Measurements from ENCODE around the gene CYP19A1.
"Not testable (repeated sequence)": the region's sequence is repeated elsewhere in the genome, so short reads cannot be mapped to it uniquely, and the experiment has no call there.

The CYP19A1 gene

DNA sequence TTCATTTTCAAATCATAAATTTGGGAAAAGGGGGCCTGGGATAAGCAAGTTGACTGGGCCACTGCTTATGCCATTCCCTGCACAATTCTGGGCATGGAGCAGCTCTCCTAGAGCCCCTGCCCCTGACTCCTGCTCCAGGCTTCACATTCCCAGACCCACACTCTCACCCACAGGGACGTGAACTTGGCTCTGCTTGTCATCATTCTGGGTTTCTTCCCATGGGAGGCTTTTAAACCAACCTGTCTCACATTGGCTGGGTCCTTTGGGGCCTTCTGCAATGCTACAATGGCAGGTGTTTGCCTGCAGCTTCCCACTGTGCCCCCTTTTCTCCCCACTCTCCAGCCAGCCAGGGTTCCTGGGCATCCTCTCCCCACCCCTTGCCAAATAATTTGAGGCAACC lies 49.1 kb downstream of the CYP19A1 start:
- no peak for DNase-seq (ENCODE audit: low spot score)

DNA sequence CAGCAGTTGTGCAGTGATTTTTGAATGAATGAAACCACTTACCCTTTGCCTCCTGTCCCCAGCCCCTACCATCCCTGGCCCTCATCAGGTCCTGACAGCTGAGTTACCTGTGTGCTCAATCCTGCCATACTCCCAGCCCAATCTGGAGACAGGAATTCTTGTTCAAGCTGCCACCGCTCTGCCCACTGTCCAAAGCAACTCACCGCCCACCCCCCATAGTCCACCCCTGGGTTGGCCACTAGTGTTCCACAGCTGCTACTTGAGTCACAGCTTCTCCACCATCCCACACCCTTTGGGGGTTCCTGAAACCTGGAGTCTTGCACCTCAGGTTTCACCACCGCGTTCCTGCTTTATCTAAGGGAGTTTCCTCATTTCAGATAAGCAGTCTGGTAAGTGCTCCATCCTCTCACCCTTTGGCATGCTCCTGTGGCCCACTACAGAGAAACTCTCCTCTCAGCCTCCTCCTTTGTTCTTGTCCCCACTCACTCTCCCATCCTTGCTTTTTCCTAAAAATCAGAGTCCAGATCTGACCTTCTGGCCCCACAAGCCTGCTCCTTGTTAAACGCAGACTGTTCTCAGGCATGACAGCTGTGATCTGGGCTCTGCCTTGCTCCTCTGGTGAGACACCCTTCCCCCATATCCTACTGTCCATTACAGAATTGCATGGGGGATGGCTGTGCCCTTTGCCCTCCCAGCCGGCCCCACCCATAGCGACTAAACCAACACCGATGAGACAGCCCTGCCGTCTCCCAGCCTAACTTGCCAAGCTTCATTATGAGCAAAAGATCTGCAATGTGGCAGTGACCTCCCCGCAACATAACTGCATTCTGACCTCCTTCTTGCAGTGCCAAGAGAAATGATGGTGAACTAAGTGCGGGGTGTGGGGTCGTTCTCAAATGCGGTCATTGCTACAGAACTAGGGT lies 50.0 kb downstream of the CYP19A1 start:
- DNase-seq (ENCODE audit: low spot score): no peak

DNA sequence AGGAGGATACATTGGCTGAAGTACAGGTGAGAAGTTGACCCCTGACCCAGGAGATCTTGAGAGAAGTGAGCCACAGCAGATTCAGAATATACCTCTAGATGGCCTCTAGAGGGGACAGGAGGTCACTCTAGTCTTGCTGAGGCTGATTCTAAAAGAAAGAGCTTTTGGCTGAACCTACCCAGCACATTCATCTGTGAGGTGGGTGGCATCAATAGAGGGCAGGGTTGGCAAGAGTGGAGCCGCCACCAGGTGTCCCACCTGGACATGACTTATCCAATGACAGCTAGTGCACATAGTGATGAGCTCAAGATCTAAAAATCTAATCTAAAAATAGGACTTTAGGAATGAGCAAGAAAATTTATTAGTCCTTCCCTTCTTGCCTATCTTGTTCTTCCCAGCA lies 51.6 kb downstream of the CYP19A1 start:
- DNase-seq (ENCODE audit: low spot score): no peak

DNA sequence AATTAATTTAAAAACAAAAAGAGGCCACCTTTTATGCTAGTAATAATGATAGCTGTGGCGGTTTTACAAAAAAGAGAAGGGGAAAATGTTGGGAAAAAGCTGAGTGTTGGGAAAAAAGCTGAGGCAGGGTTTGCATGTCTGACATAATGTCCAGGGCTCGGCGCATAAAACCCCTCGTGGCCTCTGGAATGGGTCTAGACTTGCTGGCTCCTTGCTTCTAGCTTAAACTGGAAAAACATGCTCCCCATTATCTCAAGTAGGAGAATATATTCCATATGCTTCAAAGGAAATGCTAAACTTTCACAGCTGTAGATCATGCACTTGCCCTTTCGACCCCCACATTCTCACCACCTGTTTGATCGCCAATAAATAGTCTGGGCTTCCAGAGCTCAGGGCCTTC lies 53.0 kb downstream of the CYP19A1 start:
- DNase-seq (ENCODE audit: low spot score): no peak

DNA sequence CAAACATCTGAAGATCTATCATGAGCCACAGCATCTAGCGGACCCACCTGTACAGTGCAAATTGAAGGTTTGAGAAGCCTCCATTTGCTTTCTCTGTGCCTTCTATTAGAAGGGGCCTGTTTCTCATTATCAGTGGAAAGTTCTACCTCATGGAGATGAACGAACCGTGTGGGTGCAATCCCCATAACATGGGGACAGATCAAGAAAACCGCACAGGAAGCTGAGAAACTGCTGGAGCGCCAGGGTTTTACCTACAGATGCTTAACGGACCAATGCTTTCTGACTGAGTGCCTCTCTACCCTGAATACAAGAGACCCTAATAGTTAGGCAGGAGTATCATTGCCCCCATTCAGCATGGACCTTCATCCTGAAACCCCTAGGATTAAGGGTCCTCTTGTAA lies 53.5 kb downstream of the CYP19A1 start:
- no peak for DNase-seq (ENCODE audit: low spot score)

DNA sequence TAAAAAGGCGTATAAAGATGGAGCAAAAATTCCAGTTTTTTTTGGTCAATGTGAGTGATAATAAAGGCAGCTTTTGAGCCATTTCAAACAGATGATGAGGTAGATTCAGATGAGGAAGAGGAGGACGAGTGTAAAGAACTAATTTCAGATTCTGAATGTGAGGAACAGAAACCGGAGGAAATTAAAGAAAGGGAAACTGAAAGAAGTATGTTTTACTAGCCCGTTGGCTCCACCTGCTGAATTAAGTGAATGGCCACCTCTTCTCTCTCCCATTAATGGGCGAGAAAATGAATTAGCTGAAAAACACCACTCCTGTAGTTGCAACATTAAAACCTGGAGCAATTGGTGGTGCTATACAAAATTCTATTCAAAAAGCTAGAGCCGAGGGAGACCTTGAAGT lies 55.4 kb downstream of the CYP19A1 start:
- peak; percentile 65 for DNase-seq (ENCODE audit: low spot score)

DNA sequence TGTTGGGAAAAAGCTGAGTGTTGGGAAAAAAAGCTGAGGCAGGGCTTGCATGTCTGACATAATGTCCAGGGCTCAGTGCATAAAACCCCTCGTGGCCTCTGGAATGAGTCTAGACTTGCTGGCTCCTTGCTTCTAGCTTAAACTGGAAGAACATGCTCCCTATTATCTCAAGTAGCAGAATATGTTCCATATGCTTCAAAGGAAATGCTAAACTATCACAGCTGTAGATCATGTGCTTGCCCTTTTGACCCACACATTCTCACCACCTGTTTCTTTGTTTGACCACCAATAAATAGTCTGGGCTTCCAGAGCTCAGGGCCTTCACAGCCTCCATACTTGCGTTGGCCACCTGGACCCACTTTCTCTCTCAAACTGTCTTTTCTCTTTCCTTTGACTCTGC lies 56.2 kb downstream of the CYP19A1 start:
- DNase-seq (ENCODE audit: low spot score): not testable (repeated sequence)

DNA sequence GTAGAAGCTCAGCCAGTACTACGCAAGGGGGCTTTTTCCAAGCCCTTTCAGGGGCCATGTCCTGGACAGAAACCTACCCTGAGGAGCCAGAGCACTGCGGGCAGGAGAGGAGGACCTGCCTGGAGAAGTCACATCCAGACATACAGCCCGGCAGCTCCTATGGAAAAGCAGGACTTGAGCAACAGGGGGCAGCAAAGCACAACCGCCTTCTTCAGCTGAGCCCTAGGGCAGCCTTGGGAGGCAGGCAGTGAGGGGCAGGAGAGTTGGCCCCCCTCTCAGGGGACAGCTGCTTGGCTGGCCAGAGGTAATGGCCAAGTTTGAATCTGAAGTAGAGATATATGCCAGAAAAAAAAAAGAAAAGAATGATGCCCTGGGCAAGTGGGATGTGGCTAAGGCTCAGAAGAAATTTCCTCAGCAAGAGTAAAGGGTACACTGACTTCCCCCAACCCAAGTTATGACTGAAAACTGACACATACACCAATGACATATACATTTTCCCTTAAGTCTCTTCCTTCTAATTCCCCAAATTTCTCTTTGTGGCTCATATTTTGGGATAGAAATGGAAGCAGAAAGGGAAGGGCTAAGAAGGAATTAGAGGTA lies 56.9 kb downstream of the CYP19A1 start:
- peak; percentile 17 for DNase-seq (ENCODE audit: low spot score)

DNA sequence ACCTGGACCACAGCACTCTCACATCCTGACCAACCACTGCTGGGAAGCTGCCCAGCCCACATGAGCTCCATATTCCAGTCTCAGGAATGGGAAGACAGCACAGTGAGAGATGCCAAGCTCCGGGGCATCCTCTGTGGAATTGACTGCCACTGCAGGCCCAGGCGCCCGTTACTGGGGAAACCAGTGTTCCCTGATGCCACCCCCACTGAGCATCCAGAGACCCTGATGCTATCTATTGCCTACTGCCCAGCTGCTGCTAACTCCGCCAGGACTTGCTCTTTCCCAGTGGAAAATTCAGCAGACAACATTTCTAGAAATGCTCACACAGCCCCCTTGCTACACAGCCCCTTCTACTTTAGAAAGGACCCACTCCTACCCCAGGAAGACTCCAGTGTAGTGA lies 57.6 kb downstream of the CYP19A1 start:
- DNase-seq (ENCODE audit: low spot score): no peak

DNA sequence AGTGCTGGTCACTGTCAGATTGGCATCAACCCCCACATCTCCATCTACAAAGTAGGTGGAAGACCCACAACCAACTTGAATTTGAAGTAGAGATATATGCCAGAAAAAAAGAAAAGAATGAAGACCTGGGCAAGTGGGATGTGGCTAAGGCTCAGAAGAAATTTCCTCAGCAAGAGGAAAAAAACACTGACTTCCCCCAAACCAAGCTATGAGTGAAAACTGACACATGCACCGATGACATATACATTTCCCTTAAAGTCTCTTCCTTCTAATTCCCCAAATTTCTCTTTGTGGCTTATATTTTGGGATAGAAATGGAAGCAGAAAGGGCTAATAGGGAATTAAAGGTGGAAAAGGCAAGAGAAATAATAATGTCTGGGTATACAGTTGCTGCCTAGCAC lies 59.0 kb downstream of the CYP19A1 start:
- no peak for DNase-seq (ENCODE audit: low spot score)

DNA sequence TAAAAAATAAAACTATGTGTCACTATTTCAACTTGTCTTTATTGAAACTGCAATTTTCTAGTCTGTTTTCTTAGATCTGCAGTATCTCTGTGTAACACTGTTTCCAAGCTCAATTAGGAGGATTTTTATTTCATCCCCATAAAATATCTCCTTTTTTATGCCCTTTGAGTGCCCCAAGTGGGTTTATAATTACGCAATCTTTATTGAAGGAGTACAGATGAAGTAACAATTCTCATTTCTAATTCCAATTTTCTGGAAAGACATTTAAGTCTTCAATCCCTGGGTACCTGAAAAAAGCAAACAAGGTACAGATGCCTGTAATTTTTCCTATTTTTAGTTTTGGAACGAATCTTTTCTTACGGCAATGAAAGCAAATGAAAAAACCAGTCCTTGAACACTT lies 61.3 kb downstream of the CYP19A1 start:
- DNase-seq (ENCODE audit: low spot score): no peak

DNA sequence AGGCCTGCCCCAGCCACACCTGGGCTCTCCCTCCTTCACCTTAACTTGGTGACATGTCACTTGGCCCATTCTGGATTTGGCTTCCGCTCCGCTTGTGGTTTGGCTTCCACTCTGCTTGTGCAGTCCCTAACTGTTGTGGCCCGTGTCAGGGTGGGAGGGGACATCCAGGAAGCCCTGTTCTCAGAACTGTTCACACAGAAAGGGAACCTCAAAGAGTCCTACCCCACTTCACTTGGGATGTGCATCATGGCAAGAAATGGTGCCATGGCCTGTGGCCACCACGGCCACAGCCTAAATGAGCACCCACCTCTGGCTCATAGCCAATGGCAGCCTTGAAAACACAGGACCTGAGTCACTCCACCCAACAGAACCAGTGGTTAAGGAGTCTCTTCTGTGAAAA lies 63.4 kb downstream of the CYP19A1 start:
- DNase-seq (ENCODE audit: low spot score): no peak

DNA sequence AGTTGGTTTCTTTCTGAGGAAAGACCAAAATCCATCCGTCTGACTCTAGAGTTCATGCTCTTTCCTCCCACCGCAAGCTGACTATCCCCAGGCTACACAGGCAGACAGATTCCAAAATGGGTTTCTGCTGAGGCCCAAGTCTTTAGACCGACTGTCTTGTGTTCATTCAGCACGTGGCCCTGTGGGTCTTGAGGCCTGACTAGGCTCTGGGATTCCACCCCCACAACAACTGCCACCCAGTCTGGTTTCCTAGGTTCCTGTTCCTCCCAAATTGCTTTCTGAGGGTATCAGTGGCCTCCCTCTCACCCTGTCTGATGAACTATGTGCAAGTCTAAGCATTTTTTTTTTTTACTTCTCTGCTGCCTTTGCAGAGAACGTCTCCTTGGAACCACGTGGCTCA lies 67.7 kb downstream of the CYP19A1 start:
- no peak for DNase-seq (ENCODE audit: low spot score)

DNA sequence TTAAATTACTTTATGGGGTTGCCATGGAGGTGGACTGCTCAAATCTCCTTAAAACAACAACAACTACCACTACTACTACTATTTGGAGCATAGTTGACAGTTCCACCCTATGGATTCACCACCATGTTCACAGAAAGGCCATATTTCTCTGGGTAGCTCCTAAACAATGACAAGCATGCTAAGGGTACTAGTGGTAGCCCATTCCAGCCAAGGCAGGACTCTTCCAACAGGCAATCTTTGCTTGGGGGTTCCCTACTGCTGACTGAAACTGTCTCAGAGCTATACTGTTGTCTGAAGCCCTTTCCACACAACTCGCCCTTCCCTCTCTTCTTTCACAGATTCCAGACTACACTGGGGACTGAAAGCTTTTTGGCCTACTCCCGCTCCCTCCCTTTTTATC lies 68.9 kb downstream of the CYP19A1 start:
- DNase-seq (ENCODE audit: low spot score): no peak

DNA sequence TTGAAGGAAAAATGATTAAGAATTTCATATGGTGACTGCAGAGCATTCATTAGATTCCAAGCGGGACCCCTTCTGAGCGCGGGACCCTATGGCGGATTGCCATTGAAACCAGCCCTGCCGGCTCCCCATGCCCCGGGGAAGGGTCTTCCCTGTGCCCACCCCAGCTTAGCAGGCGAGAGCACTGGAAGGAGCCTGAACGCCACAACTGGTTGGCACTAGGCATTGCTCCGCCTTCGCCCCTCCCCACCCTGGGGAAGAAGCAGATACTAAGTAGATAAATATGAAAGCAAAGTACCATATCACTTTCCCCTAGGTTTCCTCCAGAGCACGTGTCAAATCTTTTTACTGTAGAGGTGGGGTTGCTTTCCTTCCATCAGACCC lies 70.7 kb downstream of the CYP19A1 start:
- no peak for DNase-seq (ENCODE audit: low spot score)

DNA sequence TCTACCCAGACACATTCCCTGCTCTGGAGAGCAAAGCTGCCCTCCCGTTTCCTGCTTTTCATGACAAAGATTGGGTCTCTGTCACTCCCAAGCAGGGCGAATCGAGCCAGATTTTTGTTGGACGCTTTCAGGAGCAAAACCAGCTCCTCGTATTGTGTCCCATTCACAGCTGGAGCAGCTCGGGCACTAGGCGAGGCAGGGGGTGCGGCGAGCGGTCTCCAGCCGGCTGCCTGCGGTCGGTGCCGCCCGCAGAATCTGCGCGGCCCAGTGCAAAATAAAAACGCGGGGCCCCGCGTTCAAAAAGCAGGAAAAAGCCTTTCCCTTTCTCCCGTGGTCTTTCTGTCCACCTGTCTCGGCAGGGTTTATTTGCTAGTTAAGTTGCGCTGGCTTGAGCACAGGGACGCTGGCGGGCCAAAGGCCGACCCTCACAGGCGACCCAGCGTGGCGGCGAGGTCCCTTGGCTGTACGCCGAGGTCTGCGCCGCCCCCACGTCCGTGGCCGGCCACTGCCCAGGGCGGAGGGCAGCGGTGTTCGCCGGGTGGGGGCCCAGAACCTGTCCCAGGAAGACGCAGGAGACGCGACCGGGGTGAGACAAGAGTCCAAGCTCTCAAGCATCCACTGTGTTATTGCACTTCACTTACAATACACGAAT lies 71.2 kb downstream of the CYP19A1 start:
- no peak for DNase-seq (ENCODE audit: low spot score)

DNA sequence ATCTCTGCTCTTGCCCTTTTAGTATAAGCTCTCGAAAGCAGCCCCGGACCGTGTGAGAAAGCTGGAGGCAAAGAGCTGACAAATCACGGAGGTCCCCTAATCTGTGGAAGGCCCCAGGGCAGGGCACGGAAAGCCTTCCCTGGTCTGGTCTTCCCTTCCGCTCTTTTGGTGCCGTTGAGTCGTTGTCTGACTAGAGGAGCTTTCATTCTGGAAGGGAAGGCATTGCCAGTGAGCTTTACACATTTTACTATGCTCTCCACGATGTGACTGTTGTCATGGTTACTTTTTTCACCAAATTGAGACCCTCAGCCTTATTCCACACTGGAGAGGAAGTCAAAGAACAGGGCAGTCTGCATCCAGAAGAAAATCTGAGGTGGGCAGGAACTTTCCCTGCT lies 71.7 kb downstream of the CYP19A1 start:
- DNase-seq (ENCODE audit: low spot score): no peak

DNA sequence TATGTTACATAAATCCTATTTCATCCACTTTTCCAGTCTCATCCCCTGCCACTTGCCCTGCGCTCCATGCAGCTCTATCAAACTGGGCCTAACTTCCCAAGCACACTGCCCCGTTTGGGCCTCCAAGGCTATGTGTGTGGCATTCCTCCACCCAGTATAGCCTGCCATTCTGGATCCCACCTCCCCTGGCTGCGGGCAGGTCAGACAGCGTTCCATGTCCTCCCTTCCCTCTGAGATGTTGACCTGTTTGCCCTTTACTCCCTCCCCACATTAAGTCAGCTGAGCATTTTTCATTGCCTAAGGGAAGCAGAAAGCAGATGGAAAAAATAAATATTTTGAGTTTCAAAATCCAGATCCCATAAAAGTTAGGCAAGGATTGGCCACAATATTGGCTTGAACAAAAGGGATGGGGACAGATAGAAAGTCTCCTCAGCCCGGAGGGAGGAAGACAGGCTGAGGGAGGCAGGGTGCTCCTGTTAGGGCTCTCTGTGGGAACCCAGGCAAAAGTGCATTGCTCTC lies 73.3 kb downstream of the CYP19A1 start:
- DNase-seq (ENCODE audit: low spot score): no peak

DNA sequence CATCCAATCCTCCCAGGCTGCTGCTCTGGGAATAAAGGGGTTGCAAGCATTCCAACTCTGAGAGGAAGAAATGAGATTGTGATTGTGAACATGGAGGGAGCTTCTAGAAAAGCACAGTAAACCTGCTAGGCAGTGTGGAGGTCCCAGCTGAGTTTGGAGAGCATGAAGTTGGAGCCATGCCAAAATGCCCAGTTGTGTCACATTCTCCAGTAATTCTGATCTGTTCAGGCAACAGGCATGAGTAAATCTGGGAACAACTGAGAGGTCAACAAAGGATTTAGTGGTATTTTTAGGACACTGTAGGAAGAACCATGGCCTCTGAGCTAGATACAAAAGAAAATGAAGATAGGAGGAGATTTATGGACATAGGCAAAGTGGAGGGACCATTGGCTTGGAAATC lies 74.7 kb downstream of the CYP19A1 start:
- DNase-seq (ENCODE audit: low spot score): no peak

DNA sequence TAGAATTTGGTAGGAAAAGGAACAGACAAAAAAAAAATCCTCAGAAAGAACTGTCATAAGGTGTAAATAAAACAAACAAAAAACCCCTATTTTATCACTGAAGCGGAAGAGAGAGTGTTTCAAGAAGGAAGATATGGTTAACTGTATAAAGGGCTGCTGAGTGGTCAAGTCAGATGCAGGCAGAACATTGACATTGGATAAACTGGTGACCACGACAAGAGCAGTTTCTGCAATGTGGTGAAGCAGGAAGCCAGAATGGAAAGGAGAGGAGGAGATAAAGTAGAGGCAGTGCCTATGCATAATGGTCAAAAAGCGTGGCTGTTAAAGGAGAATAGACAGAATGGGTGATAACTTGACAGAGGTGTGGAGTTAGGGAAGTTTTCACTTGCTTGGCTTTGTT lies 75.3 kb downstream of the CYP19A1 start:
- DNase-seq (ENCODE audit: low spot score): no peak

DNA sequence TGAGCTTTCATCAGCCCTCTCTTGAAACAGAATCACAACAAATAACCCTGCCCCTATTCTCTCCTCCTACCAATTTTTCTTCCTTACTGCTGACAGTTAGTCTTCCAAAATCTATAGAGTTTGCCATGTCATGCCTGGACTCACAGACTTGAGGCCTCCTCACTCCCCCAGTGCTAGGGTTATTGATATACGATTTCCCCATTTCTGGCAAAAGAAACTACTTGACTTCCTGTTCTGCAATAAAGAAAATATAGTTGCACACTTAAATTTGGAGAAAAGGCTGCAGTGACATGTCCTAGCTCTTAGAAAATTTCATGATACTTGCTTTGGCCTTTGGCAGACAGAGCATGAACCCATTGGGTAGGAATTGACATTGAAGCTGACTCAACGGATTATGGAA lies 75.9 kb downstream of the CYP19A1 start:
- DNase-seq (ENCODE audit: low spot score): no peak

DNA sequence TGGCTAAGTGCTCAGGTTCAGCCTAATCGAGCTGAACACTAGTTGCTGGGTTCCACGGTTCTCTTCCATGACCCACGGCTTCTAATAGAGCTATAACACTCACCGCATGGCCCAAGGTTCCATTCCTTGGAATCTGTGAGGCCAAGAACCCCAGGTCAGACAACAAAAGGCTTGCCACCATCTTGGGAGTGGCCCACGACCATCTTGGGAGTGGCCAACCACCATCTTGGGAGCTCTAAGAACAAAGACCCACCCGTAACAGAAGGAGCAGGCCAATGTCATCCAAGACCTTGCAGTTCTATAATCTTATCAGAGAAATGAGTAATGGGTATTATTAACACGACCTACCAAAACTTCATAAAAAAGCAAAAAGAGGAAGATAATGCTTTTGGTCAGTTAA lies 77.3 kb downstream of the CYP19A1 start:
- DNase-seq (ENCODE audit: low spot score): not testable (repeated sequence)

DNA sequence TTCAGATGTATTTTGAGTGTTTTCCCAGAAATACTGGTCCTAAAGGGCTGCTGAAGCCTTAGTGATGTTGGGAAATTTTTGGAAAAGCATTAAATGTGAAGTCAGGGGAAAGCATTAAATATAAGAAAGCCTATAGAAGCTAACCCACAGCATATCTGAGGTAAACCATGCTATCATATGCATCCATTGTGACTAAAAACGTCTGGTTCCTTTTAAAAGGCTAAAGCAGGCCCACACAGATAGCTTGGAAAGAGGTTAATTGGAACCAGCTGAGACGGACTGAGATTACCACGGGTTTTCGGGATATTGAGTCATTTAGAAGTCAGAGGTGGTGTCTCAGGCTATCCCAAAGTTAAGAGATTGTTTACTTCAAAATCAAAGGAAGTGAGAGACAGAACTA lies 78.2 kb downstream of the CYP19A1 start:
- no peak for DNase-seq (ENCODE audit: low spot score)
